ENCODE data around the gene CCDC141.

The CCDC141 gene

DNA sequence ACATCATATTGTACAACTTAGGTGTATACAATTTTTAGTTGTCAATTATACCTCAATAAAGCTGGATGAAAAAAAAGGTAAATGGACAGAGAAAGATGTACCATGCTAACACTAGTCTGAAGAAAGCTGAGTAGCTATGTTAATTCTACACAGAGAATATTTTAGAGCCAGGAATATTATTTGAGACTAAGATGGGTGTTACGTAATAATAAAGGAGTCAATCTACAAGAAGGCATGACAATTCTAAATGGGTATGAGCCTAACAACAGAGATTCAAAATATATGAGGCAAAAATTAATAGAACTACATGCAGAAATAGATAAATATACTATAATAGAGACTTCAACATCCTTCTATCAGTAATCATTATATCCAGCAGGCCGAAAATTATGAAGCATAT is 69.1 kb downstream of the CCDC141 start:
- DNase-seq (ENCODE audit: low read depth in 2 of 2) = no peak

DNA sequence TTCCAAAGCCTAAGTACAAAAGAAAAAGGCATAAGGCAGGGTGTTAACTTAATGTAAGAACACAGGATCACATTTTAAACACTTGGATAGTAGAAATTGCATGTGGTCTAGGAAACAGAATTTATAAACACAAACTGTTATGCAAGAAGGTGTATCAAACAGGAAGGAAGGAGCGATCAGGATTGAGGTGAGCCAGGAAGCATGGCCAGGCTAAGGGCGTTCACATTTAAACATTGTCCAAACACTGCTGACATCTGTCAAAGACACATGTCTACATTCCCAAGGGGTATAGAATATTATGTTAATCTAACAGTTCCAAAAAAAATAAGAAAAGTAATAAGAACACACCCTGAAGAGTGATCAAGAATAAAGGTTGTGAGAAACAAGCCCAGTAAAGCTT is 71.3 kb downstream of the CCDC141 start:
- DNase-seq (ENCODE audit: low read depth in 2 of 2) = no peak

DNA sequence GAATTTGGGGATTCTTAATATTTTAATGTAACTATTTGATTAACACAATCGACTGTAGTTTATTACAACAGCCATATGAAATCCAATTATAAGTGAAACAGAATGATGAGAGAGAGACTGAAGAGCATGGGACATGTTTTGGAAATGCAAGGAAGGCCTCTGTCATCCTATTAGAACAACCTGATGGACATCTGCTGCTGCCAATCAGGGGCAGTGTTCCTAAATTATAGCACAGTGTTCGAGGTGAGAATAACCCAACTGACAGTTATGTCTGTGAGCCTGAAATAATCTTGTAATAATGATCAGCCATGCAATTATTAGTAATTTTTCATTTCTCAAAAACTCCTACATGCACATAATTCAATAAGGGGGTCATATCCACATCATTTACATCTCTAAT is 73.6 kb downstream of the CCDC141 start:
- DNase-seq (ENCODE audit: low read depth in 2 of 2) = no peak

DNA sequence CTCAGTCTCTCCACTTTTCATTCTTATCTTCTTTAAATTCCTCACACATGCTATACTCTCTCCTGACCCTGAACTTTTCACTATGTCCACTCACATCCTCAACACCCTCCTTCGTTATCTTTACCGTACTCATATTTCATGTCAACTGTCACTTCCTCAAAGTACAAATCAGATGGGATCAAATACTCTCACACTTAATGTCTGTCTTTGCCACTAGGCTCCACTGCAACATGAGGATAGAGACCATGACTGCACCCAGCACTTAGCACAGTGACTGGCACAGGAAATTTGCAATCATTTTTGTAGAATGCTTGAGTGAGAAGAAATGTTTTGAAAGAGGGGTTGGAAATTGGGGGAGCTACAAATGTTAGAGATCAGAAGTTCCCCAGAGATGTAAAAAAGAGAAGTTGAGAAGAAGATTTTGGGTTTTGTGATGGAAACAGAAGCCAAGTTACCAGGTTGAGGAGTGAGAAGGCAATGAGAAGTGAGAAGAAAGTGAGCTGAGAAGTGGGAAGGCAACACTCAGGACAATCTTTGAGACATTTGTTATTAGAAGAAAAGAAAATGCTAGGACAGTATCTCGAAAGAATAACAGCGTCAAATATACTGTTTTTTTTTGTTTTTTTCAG is 87.0 kb downstream of the CCDC141 start:
- DNase-seq (ENCODE audit: low read depth in 2 of 2) = no peak

DNA sequence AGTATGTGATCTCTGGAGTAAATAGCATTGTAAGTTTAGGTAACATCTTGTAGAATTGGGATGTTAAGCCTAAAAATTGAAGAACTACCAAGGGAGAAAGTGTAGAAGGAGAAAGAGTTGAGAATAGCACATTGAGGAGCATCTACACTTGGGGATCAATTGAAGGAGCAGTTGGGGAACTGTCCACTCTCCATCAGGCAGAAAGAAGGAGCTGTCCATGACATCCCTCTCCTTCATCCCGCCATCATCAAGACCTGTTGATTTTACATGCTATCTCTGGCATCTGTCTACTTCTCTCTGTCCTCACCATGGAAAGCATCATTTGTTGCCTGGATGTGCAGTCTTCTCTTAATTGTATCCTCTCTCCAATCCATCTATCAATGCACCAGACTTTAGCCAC is 87.8 kb downstream of the CCDC141 start:
- no peak for DNase-seq (ENCODE audit: low read depth in 2 of 2)

DNA sequence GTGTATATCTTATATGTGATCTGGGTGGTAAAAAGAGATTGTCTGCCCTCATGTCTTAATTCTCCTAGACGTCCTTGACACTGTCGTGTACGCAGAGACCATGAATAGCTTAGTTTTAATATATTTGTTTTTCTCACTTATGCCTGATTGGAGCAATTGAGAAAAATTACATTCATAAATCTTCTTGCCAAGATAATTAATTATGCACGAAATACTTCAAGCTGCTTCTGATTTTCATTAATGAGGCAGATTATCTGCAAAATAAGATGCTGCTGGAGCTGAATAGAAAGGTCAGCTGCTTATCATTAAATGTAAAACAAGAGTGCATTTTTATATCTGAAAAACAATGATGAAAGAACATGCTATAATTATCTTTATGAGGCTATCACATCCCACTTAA is 95.9 kb downstream of the CCDC141 start:
- DNase-seq (ENCODE audit: low read depth in 2 of 2) = no peak

DNA sequence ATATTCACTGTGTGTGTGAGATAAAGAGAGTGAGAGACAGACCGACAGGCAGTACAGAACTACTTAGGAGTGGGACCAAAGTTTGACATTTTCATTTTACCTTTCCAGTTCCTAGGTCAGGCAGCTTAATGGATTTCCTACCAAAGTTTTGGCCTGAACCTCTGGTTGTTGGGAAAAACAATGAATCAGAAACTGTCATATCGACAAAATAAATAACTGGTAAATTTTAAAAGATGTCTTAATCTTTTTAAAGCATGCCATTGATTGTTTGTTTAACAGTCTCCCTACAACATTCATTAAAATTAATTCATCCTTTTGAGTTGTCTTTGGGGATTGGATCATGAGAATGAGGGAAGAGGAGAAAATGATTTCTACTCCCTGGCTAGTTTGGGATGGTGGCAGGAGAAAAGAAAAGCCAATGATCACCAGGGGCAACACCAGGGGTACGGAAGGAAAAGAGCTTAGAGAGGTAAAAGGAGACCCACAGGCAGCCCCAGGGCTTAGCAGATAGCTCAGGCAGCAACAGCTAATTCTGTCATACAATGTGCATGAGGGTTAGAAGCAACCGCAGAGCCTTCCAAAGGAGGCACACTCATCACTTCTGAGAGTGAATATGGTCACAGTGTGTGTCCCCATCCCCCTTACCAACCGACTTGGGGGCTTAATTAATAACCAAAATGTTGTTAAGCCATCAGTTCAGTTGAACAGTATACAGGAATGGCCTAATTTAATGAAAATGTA is 98.5 kb downstream of the CCDC141 start:
- no peak for DNase-seq (ENCODE audit: low read depth in 2 of 2)

DNA sequence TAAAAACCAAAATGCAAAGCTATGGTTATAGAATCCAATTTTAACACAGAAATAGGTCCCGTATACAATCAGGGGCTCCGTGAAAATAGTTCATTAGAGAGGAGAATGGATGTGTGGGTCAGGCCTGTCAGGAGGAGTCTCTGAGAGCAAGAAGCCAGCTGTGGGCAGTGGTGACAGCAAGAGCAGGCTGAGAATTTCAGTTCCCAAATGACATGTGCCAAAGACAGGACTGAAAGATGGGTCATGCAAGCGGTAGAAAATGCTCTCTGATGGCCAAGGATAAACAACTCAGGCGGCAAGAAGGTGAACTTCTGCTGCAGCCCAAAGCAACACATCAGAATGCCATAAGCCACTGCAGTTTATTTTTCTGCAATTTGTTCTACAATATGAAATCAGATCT is 100.4 kb downstream of the CCDC141 start:
- no peak for DNase-seq (ENCODE audit: low read depth in 2 of 2)

DNA sequence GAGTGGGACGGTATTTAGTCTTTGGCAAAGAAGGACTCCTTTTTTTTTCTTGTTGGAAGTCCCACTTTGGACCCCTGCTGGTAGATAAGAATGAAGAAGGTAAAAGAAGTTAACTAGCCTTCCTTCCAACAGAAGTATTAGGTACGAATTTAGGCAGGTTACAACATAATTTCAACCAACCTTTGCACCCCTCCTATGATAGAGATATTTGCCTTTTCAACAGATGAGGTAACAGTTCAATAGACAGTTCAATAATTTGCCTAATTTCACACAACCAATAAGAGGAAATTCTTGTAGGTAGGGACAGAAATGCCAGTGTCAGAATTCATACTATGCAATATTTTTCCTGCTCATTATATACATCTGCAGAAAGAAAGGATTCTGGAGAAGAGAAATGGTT is 100.8 kb downstream of the CCDC141 start:
- DNase-seq (ENCODE audit: low read depth in 2 of 2) = no peak

DNA sequence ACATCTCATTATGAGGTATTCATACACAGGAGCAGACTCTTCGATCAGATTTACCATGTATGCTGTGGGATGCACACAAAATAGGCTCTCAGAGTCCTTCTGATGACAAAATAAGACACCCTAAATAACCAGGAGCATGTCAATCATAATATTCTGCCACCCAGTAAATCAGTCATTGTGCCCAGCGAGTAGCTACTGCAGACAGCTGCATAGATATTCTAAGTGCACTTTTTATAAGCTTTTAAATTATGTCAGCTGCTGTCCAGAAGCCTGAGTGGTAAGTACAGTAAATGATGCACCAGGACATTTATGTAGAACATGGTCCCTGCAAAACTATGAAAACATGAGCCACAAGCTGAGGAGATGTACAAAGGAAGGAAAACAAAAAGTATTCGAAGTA is 102.9 kb downstream of the CCDC141 start:
- DNase-seq (ENCODE audit: low read depth in 2 of 2) = no peak

DNA sequence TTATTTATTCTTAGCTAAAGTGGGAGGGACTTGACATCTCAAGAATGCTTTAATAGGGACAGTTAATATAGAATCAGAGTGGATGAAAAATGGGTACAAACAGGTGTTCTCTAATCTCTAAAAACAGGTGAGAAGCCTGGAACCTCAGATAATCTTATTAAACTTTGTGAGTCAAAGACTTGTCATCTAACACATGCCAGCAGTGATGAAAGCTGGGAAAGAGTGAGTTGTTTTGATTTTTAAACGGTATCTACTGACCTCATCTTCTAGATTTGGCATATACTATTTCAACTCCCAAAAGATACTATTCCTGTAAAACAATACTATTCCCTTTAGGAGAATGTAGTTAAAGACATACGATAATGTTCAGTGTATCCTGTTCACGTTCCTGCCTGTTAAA is 103.4 kb downstream of the CCDC141 start:
- DNase-seq (ENCODE audit: low read depth in 2 of 2) = no peak

DNA sequence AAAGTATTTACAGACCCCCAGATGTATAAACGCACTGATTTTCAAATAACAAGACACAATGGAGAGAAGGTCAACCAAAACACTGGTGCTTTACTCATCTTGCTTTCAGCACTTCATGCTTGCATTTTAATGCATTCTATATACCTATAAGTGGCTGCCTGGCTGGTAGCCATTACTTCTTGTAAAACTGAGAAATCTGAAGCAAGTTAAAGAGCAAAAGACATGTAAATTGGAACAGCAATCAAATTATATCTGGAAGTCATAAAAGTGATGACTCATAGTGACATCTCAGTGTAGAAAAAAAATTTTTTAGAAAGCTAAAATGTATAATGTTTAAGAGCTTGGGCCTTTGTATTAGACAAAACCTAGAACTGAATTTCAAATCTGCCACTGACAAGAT is 106.2 kb downstream of the CCDC141 start:
- DNase-seq (ENCODE audit: low read depth in 2 of 2) = no peak

DNA sequence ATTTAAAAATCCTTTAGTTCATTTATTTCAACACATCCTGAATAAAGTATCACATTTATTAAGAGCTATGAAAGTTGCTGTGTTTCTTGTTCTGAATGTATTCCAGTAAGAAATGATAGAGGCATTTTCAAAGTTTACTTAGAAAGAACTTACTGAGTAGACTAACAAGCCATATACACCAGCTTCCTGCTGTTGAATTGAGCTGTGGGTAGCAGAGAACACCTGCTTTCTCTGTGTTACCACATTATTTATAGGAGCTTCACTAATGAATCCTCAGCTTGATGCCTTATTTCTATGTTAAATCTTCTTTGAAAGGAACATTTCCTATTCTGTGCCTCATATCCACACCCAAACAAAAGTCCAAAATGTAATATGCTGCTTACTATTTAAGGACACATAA is 115.4 kb downstream of the CCDC141 start:
- DNase-seq (ENCODE audit: low read depth in 2 of 2) = no peak

DNA sequence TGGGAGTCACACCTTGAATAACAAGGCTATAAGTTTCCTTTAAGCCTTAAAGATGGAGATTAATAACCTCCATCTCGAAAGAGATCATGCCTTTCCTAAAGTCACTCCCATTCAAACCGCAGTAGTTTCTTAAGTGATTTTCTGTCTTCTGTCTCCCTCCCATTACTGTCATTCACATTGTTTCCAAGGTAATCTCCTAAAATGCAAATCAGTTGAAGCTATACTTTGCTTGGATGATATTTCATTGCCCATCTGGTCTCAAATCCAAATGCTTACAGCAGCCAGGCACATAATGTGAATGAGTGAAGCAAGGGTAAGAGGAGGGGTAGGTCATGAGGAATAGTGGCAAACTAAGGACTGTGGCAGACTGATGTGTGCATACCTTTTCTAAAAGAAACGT is 116.4 kb downstream of the CCDC141 start:
- DNase-seq (ENCODE audit: low read depth in 2 of 2) = no peak

DNA sequence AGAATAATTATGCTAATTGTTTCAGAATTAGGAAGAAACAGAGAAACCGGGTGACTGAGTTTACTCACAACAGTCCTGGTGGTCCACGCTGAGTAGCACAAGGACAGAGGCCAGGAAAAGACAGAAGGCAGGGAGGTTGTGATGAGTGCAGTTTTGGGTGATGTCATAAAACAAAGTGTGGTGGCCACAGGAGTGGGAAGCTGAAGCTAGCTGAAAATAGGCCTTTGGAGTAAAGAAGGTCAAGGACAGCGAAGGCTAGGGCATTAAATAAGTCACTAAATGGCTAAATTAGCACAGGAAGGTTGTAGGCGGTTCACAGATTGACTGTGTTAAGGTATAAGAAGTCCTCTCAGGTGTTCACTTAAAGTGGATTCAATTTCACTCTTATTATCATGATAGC is 121.9 kb downstream of the CCDC141 start:
- DNase-seq (ENCODE audit: low read depth in 2 of 2) = no peak

DNA sequence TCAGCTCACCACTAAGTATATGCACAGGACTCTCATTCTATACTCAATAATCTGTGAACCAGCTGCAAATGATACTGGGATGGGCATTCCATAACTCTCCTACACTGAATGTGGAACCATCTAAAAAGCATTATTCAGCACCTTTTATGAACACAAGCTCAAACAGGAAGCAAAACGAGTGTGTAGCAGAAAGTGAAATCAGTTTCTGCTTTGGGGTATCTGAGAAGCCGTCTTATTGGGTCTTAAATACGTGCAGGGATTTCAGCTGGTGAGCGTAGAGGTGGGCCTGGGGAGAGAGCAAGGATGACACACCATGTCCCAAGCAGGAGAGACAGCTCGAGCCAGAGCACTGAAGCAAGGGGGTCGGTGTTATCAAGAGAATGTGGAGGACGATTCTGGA is 122.8 kb downstream of the CCDC141 start:
- no peak for DNase-seq (ENCODE audit: low read depth in 2 of 2)

DNA sequence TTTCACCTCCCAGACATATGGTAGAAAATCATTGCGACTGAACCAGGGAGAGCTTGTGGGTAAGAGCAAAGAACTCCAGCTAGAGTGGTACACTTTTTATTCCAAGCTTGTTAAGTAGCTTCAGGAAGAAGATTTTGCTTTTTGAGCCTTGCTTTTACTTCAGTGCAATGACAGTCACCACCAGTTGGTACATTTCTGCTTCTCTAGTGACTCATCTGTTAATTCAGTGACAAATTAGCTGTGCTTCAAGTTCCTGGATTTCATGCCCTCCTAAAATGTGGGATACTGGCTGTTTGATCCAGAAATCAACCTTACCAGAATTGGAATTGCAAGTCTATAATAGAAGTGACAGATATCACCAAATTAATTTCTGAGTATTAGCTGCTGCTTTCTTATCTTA is 125.1 kb downstream of the CCDC141 start:
- DNase-seq (ENCODE audit: low read depth in 2 of 2) = no peak

DNA sequence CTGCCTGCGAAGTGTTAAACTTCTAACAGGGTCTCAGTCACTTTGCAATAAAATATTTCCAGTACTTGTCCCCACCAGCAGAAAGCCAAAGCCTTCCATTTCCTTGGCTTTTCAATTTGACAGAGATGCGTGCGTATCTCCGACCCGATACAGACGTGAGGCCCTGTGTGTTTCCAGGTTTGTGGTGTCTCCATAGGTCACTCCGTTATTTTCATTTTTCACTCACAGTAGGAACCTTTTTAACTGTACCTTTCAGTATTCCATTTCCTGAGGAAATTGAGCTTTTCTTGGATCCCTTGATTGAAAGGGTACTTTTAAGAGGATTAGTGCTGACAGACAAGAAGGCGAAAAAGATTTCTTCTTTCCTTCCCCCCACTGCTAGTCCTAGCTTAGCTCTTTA is 126.4 kb downstream of the CCDC141 start:
- no peak for DNase-seq (ENCODE audit: low read depth in 2 of 2)

DNA sequence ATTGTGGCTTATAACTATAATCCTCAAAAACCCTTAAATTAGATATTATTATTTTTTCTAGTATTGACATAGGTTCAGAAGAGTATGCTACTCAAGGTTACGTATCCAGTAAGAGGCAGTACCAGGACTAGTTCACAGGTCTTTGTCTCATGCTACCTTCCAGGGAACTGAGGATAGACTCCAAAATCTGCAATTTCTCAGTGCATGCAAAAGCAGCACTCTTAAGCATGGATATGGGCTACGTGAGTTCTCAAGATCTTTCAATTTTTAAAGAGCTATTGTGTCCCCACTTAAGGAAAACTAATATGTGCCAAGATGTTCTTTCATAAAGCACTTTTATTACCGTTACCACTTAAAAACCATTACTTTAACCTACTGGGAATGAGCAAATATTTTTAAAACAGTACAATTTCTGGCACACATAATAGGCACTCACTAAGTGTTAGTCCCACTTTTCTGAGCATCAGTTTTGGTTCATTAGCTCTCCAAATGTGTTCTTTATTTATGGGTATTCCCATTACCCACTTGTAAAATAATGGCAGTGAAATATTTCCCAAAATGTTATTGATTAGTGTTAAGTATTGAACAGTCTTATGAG is 128.9 kb downstream of the CCDC141 start:
- no peak for DNase-seq (ENCODE audit: low read depth in 2 of 2)

DNA sequence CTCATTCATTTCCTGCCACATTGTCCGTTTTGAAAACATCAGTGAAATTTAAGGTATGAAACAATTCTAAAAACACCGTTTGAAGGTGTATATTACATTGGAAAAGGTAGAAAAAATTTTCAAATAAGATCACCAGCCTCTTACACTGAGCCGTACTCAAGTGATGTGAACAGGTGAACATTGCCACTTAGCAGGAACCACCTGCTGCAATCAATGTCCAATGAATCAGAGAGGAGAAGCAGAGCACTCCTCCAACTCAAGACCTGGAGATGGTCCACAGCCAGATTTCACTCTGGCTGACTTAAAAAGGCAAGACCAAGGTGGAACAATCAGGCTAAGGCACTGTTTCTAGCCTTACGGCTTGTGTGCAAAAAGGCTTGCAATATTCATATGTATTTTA is 132.4 kb downstream of the CCDC141 start:
- no peak for DNase-seq (ENCODE audit: low read depth in 2 of 2)

DNA sequence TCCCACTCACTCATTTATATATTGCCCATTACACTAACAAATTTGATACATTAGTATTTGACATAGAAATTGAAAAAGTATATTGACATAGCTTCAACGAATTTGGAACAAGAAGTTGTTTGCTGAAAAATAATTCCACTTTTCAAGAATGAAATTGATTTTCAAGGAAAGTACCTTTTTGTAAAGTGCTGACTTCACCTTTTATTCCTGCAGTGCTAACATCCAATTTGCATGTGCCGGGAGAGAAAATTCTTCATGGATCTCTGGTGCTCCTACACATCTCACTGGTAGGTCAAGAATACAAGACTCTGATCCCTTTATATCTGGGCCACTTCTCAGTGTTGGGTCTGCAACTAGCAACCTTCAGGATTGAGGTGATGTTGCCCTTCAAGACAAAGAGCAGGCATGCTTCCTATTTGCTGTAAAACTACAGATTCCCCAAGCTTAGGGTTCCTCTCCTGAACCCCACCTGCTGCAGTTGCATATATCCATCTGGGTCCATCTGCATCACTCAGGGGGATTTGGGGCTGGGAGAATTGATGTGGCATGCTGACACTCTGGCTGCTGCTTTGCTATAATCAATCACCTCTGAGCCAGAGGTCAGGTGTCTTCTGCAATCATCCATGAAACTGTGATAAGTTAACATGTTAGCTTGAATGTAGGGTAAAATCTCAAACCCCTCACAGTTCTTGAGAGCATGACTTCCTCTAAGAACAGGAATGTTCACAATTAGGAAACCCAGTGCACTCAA is 134.3 kb downstream of the CCDC141 start:
- no peak for DNase-seq (ENCODE audit: low read depth in 2 of 2)

DNA sequence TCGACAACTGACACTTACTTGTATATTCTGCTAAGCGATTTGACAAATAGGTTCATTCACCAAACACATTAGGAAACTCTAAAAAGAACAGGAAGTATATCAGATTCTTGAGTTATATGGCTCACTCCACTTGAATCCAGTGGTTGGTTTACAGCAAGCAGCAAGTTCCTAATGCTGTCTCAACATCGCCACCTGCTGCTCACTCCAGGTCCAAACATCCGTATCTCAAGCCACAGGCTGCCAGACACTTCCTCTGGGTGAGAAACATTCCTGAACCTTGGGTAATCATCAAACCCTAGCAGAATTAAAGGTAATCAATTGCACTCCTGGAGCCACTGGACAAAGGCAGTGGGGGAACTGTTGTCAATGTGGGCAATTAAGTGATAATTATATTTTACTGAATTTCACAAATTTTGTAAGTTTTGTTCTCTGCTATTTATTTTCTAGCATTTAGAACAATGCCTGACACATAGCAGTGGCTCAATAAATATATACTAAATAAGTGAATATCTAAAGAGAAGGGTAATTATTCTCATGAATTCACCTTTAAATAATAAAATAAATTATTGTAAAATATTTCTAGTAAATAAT is 135.6 kb downstream of the CCDC141 start:
- DNase-seq (ENCODE audit: low read depth in 2 of 2) = peak; percentile 51 to 55

All from stimulated activated CD8-positive, alpha-beta memory T cell treated with anti-CD3 and anti-CD28 coated beads, Interleukin-2, amount 100 ng/mL, for 48 hours (primary cell).